HCT116 (cell line): ENCODE data around the gene RNH1. TPM values are rescaled to one million over a fixed set of nuclear protein-coding genes. Genes with fewer than 3 reads are reported as not detected.

ENCODE experiments used
- ATAC-seq: fragments of 200-7000 bp; cut with Tn5 transposase; 2 replicates; pipeline ENCODE4 v1.9.1; 2020; ENCODE audit warnings: mild to moderate bottlenecking, moderate library complexity
- BruUV-seq: library from RNA; stranded (reverse); fragments of 400-500 nt; replicated peaks from 2 replicates; lab custom pipeline; 2021; lab: Mats Ljungman, UMichigan
- CTCF ChIA-PET: fragments of 300-600 bp; sonication (Branson Sonifier 250); formaldehyde crosslinking; loops from one replicate; lab custom pipeline; 2021; ENCODE audit warnings: antibody characterized with exemption; lab: Charles Lee
- POLR2A ChIA-PET: fragments of 300-600, 350-600 bp; sonication (Branson Sonifier 250); formaldehyde crosslinking; loops from one replicate; lab custom pipeline; 2021; ENCODE audit warnings: antibody characterized with exemption; lab: Charles Lee
- RAD21 ChIA-PET, 2 experiments: fragments of 300-600 bp; sonication (Branson Sonifier 250); formaldehyde crosslinking; loops; one replicate each; lab custom pipeline; 2023; ENCODE audit warnings: low total read pairs in 2 of 2; ENCODE audit not compliant: uncharacterized antibody in 2 of 2, unreplicated experiment in 2 of 2, low non-redundant PET in 1 of 2; lab: Charles Lee
- DNase-seq: peaks from one replicate; pipeline ENCODE4 v3.0.0-alpha.2; 2010; ENCODE audit warnings: low read depth, low spot score
- H2AFZ ChIP-seq: fragments of 200-600 bp; shearing (Covaris generic), sonication (generic); 2 replicates; pipeline ENCODE4 v1.6.1; 2017; ENCODE audit warnings: low read depth, mixed run types, mixed read lengths, antibody characterized with exemption, low read length; ENCODE audit not compliant: poor library complexity, severe bottlenecking
- H3K27ac ChIP-seq: 2 replicates; pipeline ENCODE4 v1.5.1; 2012; ENCODE audit warnings: low read depth, low read length
- H3K27me3 ChIP-seq: fragments of 200-600 bp; sonication (generic); 2 replicates; pipeline ENCODE4 v1.6.1; 2016; ENCODE audit warnings: mixed run types, low read length, mixed read lengths; ENCODE audit not compliant: insufficient read depth
- H3K36me3 ChIP-seq, 2 experiments: fragments of 200-500 bp in 1 of 2; fragments of 200-600 bp in 1 of 2; sonication (Bioruptor generic) in 1 of 2; sonication (generic) in 1 of 2; 2 replicates each; pipeline versions ENCODE4 v1.5.1 to v1.6.1; 2014 to 2016; ENCODE audit warnings: low read length in 2 of 2, inconsistent platforms in 1 of 2, mixed read lengths in 1 of 2, mixed run types in 1 of 2; ENCODE audit not compliant: insufficient read depth in 2 of 2, control insufficient read depth in 1 of 2
- H3K4me1 ChIP-seq, 2 experiments: fragments of 200-600 bp in 1 of 2; sonication (generic) in 1 of 2; 2 replicates each; pipeline versions ENCODE4 v1.5.1 to v1.6.1; 2012 to 2017; ENCODE audit warnings: low read length in 2 of 2, inconsistent platforms in 1 of 2, mild to moderate bottlenecking in 1 of 2, mixed read lengths in 1 of 2, mixed run types in 1 of 2, moderate library complexity in 1 of 2; ENCODE audit not compliant: insufficient read depth in 2 of 2, control insufficient read depth in 1 of 2
- H3K4me2 ChIP-seq: fragments of 200-600 bp; sonication (generic); 2 replicates; pipeline ENCODE4 v1.6.1; 2017; ENCODE audit warnings: mixed run types, low read length, mixed read lengths
- H3K4me3 ChIP-seq, 2 experiments: fragments of 200-600 bp in 1 of 2; sonication (generic) in 1 of 2; replicated peaks in 1 of 2; 2 replicates each; pipeline ENCODE4 v1.5.1; 2011 to 2016; ENCODE audit warnings: low read length in 2 of 2, control low read depth in 1 of 2, low read depth in 1 of 2, mild to moderate bottlenecking in 1 of 2, mixed read lengths in 1 of 2, mixed run types in 1 of 2
- H3K79me2 ChIP-seq: fragments of 200-600 bp; sonication (generic); 2 replicates; pipeline ENCODE4 v1.6.1; 2017; ENCODE audit warnings: mild to moderate bottlenecking, mixed run types, low read length, moderate library complexity, mixed read lengths; ENCODE audit not compliant: insufficient read depth
- H3K9ac ChIP-seq: fragments of 200-600 bp; sonication (generic); 2 replicates; pipeline ENCODE4 v1.6.1; 2016; ENCODE audit warnings: low read length, mixed read lengths
- H3K9me2 ChIP-seq: fragments of 200-600 bp; sonication (generic), shearing (Covaris generic); 2 replicates; pipeline ENCODE4 v1.6.1; 2017; ENCODE audit warnings: mixed run types, mild to moderate bottlenecking, moderate library complexity; ENCODE audit not compliant: insufficient read depth
- H3K9me3 ChIP-seq, 2 experiments: fragments of 200-500 bp in 1 of 2; fragments of 200-600 bp in 1 of 2; sonication (Bioruptor generic) in 1 of 2; sonication (generic) in 1 of 2; 2 replicates each; pipeline ENCODE4 v1.6.1; 2014 to 2017; ENCODE audit warnings: low read length in 2 of 2, mixed read lengths in 2 of 2, inconsistent platforms in 1 of 2, low read depth in 1 of 2, mild to moderate bottlenecking in 1 of 2, mixed run types in 1 of 2, moderate library complexity in 1 of 2; ENCODE audit not compliant: control insufficient read depth in 1 of 2, insufficient read depth in 1 of 2
- H4K20me1 ChIP-seq: fragments of 200-600 bp; sonication (generic), shearing (Covaris generic); 2 replicates; pipeline ENCODE4 v1.6.1; 2017; ENCODE audit warnings: mixed run types, mild to moderate bottlenecking, moderate library complexity; ENCODE audit not compliant: insufficient read depth
- CBX3 ChIP-seq: IDR thresholded peaks from 2 replicates; pipeline ENCODE4 v1.6.1; 2012; ENCODE audit warnings: low read depth
- CEBPB ChIP-seq: IDR thresholded peaks from 2 replicates; pipeline ENCODE4 v1.6.1; 2012; ENCODE audit warnings: low read depth
- EGR1 ChIP-seq: IDR thresholded peaks from 2 replicates; pipeline ENCODE4 v1.6.1; 2012; ENCODE audit warnings: low read depth
- ELF1 ChIP-seq: IDR thresholded peaks from 2 replicates; pipeline ENCODE4 v1.6.1; 2012; ENCODE audit warnings: low read depth, borderline replicate concordance
- EZH2 ChIP-seq: fragments of 200-600 bp; sonication (generic); IDR thresholded peaks from 2 replicates; pipeline ENCODE4 v1.6.1; 2017; ENCODE audit warnings: antibody characterized with exemption, mixed run types
- EZH2phosphoT487 ChIP-seq: fragments of 200-600 bp; IDR thresholded peaks from 2 replicates; pipeline ENCODE4 v1.6.1; 2018; ENCODE audit warnings: antibody characterized with exemption, borderline replicate concordance
- JUND ChIP-seq: IDR thresholded peaks from 2 replicates; pipeline ENCODE4 v1.6.1; 2012
- POLR2AphosphoS5 ChIP-seq: IDR thresholded peaks from 2 replicates; pipeline ENCODE4 v1.6.1; 2011; ENCODE audit warnings: mild to moderate bottlenecking, low read depth, low read length, moderate library complexity
- RAD21 ChIP-seq: IDR thresholded peaks from 2 replicates; pipeline ENCODE4 v1.6.1; 2012; ENCODE audit warnings: low read depth, mild to moderate bottlenecking
- SIN3A ChIP-seq: IDR thresholded peaks from 2 replicates; pipeline ENCODE4 v1.6.1; 2012; ENCODE audit warnings: low read depth
- SP1 ChIP-seq: IDR thresholded peaks from 2 replicates; pipeline ENCODE4 v1.6.1; 2012; ENCODE audit warnings: low read depth
- SRF ChIP-seq: IDR thresholded peaks from 2 replicates; pipeline ENCODE4 v1.6.1; 2012; ENCODE audit warnings: low read depth
- YY1 ChIP-seq: IDR thresholded peaks from 2 replicates; pipeline ENCODE4 v1.6.1; 2011; ENCODE audit warnings: low read length, low read depth, moderate library complexity, mild to moderate bottlenecking; ENCODE audit not compliant: insufficient replicate concordance; ENCODE audit errors: extremely low read depth
- intact Hi-C: fragments of 100-400 bp; cut with micrococcal nuclease; formaldehyde crosslinking; loops from 2 replicates; pipeline ENCODE4 v1.10.0; 2022
- total RNA-seq: library from RNA; stranded (reverse); gene quantifications from one replicate; pipeline ENCODE4 v1.2.1, GENCODE V29; 2021; ENCODE audit not compliant: unreplicated experiment
- TF ChIP-seq, protein P1 (sequence below), 3 experiments: fragments of 200-600 bp in 1 of 3; sonication (generic) in 1 of 3; IDR thresholded peaks in 2 of 3; conservative IDR thresholded peaks in 1 of 3; 2 replicates each; pipeline ENCODE4 v1.5.1; 2012 to 2017; ENCODE audit warnings: low read depth in 2 of 3, low read length in 2 of 3, antibody characterized with exemption in 1 of 3, borderline replicate concordance in 1 of 3, control low read depth in 1 of 3, mild to moderate bottlenecking in 1 of 3, mixed read lengths in 1 of 3, mixed run types in 1 of 3, moderate library complexity in 1 of 3; ENCODE audit not compliant: insufficient read depth in 1 of 3
- TF ChIP-seq, protein P2 (sequence below): IDR thresholded peaks from 2 replicates; pipeline ENCODE4 v1.6.1; 2011; ENCODE audit warnings: mild to moderate bottlenecking, low read length, moderate library complexity; ENCODE audit not compliant: insufficient replicate concordance; ENCODE audit errors: extremely low read depth
- TF ChIP-seq, protein P3 (sequence below): IDR thresholded peaks from 2 replicates; pipeline ENCODE4 v1.6.1; 2012

RNH1 gene
- total RNA-seq, 1 experiment from 2014 or later = 120 TPM

DNA sequence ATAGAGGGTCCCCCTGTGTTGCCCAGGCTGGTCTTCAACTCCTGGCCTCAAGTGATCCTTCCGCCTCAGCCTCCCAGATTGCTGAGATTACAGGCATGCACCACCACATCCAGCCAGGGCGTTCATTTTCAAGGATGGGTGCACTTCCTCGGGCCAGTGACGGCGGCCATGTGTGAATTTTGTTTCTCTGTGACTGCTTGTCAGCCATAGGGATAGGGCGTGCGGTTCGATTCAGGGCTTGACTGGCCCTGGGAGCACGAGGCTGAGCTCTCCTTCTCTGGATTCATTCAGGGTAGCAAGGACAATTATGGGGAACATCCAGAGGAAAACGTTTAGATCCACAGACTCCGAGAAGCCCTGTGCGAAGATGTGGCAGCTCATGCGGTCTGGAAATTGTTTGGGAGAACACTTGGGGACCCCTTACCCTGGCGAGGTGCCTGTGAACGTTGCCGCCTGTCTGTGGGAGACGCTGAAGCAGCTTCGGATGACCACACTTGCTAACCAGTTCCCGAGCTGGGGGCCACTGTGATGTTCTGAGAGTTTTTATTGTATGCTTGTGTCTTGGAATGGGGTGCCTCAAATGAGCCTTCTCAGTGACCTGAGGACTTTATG is 54.0 kb downstream of the RNH1 start:
- no peak overlapping the region for H3K4me2 ChIP-seq
- H3K36me3 ChIP-seq = peaks cover 11 to 26% of the 10 kb centered on the region in 2 experiments; a peak in 3 of 4 replicates
- BruUV-seq = TSS peak; percentile 7
- ChIA-PET RAD21 (no interaction called here), POLR2A (no interaction called here)
- DNase-seq (no peak), ATAC-seq (no peak)
- H3K27ac ChIP-seq = no peak overlapping the region
- H2AFZ ChIP-seq = no peak overlapping the region
- peaks cover 88% of the 10 kb centered on the region for H3K79me2 ChIP-seq
- H3K27me3 ChIP-seq = no peaks in the 10 kb centered on the region
- no peaks in the 10 kb centered on the region for H3K9me2 ChIP-seq
- H4K20me1 ChIP-seq = no peaks in the 10 kb centered on the region
- H3K4me1 ChIP-seq = peaks cover 15 to 28% of the 10 kb centered on the region in 2 experiments
- TF ChIP-seq CEBPB (no peak), RAD21 (no peak), YY1 (no peak), SP1 (no peak), EZH2phosphoT487 (no peak), EZH2 (no peak), JUND (no peak), ELF1 (no peak), SIN3A (no peak), POLR2AphosphoS5 (no peak), EGR1 (no peak), SRF (no peak), CBX3 (no peak)
- TF ChIP-seq, protein P1, sequence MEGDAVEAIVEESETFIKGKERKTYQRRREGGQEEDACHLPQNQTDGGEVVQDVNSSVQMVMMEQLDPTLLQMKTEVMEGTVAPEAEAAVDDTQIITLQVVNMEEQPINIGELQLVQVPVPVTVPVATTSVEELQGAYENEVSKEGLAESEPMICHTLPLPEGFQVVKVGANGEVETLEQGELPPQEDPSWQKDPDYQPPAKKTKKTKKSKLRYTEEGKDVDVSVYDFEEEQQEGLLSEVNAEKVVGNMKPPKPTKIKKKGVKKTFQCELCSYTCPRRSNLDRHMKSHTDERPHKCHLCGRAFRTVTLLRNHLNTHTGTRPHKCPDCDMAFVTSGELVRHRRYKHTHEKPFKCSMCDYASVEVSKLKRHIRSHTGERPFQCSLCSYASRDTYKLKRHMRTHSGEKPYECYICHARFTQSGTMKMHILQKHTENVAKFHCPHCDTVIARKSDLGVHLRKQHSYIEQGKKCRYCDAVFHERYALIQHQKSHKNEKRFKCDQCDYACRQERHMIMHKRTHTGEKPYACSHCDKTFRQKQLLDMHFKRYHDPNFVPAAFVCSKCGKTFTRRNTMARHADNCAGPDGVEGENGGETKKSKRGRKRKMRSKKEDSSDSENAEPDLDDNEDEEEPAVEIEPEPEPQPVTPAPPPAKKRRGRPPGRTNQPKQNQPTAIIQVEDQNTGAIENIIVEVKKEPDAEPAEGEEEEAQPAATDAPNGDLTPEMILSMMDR (IDR thresholded peaks at IDR 0.05 in 2 of 3, conservative IDR thresholded peaks at IDR 0.05 in 1 of 3; ENCODE audit: borderline replicate concordance in 1 of 3, insufficient read depth in 1 of 3, low read depth in 2 of 3, low read length in 2 of 3) = no peak
- TF ChIP-seq, protein P2, sequence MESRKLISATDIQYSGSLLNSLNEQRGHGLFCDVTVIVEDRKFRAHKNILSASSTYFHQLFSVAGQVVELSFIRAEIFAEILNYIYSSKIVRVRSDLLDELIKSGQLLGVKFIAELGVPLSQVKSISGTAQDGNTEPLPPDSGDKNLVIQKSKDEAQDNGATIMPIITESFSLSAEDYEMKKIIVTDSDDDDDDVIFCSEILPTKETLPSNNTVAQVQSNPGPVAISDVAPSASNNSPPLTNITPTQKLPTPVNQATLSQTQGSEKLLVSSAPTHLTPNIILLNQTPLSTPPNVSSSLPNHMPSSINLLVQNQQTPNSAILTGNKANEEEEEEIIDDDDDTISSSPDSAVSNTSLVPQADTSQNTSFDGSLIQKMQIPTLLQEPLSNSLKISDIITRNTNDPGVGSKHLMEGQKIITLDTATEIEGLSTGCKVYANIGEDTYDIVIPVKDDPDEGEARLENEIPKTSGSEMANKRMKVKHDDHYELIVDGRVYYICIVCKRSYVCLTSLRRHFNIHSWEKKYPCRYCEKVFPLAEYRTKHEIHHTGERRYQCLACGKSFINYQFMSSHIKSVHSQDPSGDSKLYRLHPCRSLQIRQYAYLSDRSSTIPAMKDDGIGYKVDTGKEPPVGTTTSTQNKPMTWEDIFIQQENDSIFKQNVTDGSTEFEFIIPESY = no peak
- TF ChIP-seq, protein P3, sequence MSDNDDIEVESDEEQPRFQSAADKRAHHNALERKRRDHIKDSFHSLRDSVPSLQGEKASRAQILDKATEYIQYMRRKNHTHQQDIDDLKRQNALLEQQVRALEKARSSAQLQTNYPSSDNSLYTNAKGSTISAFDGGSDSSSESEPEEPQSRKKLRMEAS = no peak
- TF ChIP-seq, all 23 proteins: peak for 0
- no peak overlapping the region for H3K9ac ChIP-seq
- CTCF ChIA-PET = no interaction called here
- no peak overlapping the region for H3K4me3 ChIP-seq
- no peaks in the 10 kb centered on the region for H3K9me3 ChIP-seq
- intact Hi-C loops = loop anchor here (5.0 kb wide), 1 partner anchor 216 kb away; the partner anchor contains the start of genes PSMD13 and SIRT3
